Ammon's horn (tissue), 1 donor: Measurements from ENCODE around the gene ZNF182.
"Not testable (repeated sequence)": the region's sequence is repeated elsewhere in the genome, so short reads cannot be mapped to it uniquely, and the experiment has no call there.

Source experiments
- DNase-seq: peaks from one replicate; pipeline ENCODE4 v3.0.0-alpha.2; 2016; ENCODE audit warnings: low spot score

Gene ZNF182

GRCh38 chrX:48003758-48004457 lies at the start of gene ZNF182:
ZNF182 (minus strand) TSS chrX:48003989; CDS start chrX:48002609, 1,380 bp downstream.
- DNase-seq = peak; percentile 90

- no peak for DNase-seq
Observed at GRCh38 chrX:48046846-48047245, 43.1 kb upstream of the ZNF182 start.

- no peak for DNase-seq
Observed at GRCh38 chrX:48045410-48046311, 41.9 kb upstream of the ZNF182 start.

- DNase-seq = no peak
Observed at GRCh38 chrX:48043056-48043455, 39.3 kb upstream of the ZNF182 start.

GRCh38 chrX:48035891-48036290 lies 32.1 kb upstream of the ZNF182 start:
- DNase-seq = no peak

- not testable (repeated sequence) for DNase-seq
Observed at GRCh38 chrX:48030641-48031173, 26.9 kb upstream of the ZNF182 start.

GRCh38 chrX:48030237-48030636 lies 26.4 kb upstream of the ZNF182 start:
- no peak for DNase-seq

GRCh38 chrX:48028091-48028490 lies 24.3 kb upstream of the ZNF182 start:
- DNase-seq = no peak

GRCh38 chrX:48027545-48027944 lies 23.8 kb upstream of the ZNF182 start:
- not testable (repeated sequence) for DNase-seq

- peak; percentile 79 for DNase-seq
Observed at GRCh38 chrX:48025561-48025960, 21.8 kb upstream of the ZNF182 start.

- DNase-seq = no peak
Observed at GRCh38 chrX:48022738-48023137, 18.9 kb upstream of the ZNF182 start.

- DNase-seq = no peak
Observed at GRCh38 chrX:48022100-48022499, 18.3 kb upstream of the ZNF182 start.

- peak; percentile 73 for DNase-seq
Observed at GRCh38 chrX:48021026-48021900, 17.5 kb upstream of the ZNF182 start.

GRCh38 chrX:48020472-48020871 lies 16.7 kb upstream of the ZNF182 start:
- DNase-seq = not testable (repeated sequence)

- DNase-seq = not testable (repeated sequence)
Observed at GRCh38 chrX:48019892-48020291, 16.1 kb upstream of the ZNF182 start.

GRCh38 chrX:48016583-48017310 lies 13.0 kb upstream of the ZNF182 start:
- not testable (repeated sequence) for DNase-seq

GRCh38 chrX:48009445-48009960 lies 5.7 kb upstream of the ZNF182 start:
- DNase-seq = not testable (repeated sequence)

- not testable (repeated sequence) for DNase-seq
Observed at GRCh38 chrX:48006688-48007087, 2.9 kb upstream of the ZNF182 start, which contains the start of gene SPACA5. SPACA5 (plus strand) TSS chrX:48006988; CDS start chrX:48007803, 815 bp downstream.

- peak; percentile 1 for DNase-seq
Observed at GRCh38 chrX:48003367-48003757, 427 bp downstream of the ZNF182 start.

- no peak for DNase-seq
Observed at GRCh38 chrX:48002929-48003328, 860 bp downstream of the ZNF182 start.

- DNase-seq = peak; percentile 1
Observed at GRCh38 chrX:48002319-48002718, 1.5 kb downstream of the ZNF182 start.
